ENCODE data around the gene KDM3B. TPM values are rescaled to one million over a fixed set of nuclear protein-coding genes. Genes with fewer than 3 reads are reported as not detected.
A peak's percentile ranks its signal among the peaks of the same experiment; 100 is the strongest.

The KDM3B gene
- total RNA-seq, 2 donors from 2014 or later, result 98.2 to 104 TPM

DNA sequence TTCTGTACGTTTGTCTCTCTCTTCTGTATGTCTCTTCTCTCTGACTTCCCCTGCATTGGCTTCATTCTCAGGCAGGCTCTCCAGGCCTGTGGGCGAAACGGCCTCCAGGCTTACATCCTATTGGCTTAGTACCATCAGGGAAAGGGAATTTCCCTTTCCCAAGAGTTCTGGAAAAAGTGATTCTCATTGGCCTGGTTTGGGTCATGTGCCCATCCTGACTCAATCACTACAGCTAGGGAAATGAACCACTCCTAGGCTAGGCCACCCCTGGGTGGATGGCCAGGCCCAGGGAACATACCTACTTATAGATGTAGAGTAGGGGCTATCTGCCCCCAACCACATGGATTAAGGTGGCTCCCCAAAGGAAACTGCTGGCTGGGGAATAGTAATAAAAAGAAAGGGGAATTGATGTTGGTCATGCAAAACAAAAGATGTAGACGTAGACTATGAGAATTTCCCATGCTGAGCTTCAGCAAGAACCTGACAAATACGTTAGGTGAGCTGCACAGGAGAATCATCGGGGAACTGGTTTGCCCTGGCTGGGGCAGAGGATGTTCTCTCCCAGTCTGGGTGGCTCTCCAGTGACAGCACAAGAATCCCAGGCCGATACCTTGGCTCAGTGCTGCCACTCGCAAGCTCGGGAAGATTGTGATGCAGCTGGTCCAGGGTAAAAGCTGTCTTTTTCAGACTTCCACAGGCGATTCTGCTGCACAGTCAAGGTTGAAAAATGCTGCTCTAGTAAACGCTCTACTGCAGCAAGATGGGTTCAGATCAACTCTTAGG lies 109.0 kb downstream of the KDM3B start:
- peaks cover 10% of the 10 kb centered on the region for H3K27me3 ChIP-seq (ENCODE audit: control insufficient read depth, insufficient read depth, low read length, poor library complexity, severe bottlenecking)
- TF ChIP-seq, protein P1, sequence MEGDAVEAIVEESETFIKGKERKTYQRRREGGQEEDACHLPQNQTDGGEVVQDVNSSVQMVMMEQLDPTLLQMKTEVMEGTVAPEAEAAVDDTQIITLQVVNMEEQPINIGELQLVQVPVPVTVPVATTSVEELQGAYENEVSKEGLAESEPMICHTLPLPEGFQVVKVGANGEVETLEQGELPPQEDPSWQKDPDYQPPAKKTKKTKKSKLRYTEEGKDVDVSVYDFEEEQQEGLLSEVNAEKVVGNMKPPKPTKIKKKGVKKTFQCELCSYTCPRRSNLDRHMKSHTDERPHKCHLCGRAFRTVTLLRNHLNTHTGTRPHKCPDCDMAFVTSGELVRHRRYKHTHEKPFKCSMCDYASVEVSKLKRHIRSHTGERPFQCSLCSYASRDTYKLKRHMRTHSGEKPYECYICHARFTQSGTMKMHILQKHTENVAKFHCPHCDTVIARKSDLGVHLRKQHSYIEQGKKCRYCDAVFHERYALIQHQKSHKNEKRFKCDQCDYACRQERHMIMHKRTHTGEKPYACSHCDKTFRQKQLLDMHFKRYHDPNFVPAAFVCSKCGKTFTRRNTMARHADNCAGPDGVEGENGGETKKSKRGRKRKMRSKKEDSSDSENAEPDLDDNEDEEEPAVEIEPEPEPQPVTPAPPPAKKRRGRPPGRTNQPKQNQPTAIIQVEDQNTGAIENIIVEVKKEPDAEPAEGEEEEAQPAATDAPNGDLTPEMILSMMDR (conservative IDR thresholded peaks at IDR 0.05), result no peak
- H3K27me3 Mint-ChIP-seq (ENCODE audit: insufficient read depth), result peaks cover 7% of the 10 kb centered on the region
- H3K4me3 ChIP-seq (ENCODE audit: low read length), result no peak overlapping the region
- H3K27ac ChIP-seq (ENCODE audit: low read depth, low read length), result no peak overlapping the region
- H3K4me3 Mint-ChIP-seq, result no peak overlapping the region
- H3K9ac ChIP-seq (ENCODE audit: extremely low read depth, low read length, poor library complexity, severe bottlenecking), result no peak overlapping the region
- H3K36me3 Mint-ChIP-seq (ENCODE audit: low read depth), result no peaks in the 10 kb centered on the region
- peak; percentile 51 for DNase-seq
- no peaks in the 10 kb centered on the region for H3K9me3 Mint-ChIP-seq
- H3K27ac Mint-ChIP-seq, result no peak overlapping the region
- H3K4me1 ChIP-seq (ENCODE audit: control insufficient read depth, insufficient read depth, low read length), result peaks cover 6% of the 10 kb centered on the region
- H3K36me3 ChIP-seq (ENCODE audit: control insufficient read depth, insufficient read depth, low read length), result no peaks in the 10 kb centered on the region
- WGBS, 2 experiments (ENCODE audit: insufficient coverage in 1 of 2, insufficient read length in 1 of 2), result 89 to 94% methylated on average over 11 of the region's 11 CpGs
- H3K4me1 Mint-ChIP-seq, result peaks cover 12% of the 10 kb centered on the region
- no peaks in the 10 kb centered on the region for H3K9me3 ChIP-seq (ENCODE audit: control insufficient read depth, low read length)

DNA sequence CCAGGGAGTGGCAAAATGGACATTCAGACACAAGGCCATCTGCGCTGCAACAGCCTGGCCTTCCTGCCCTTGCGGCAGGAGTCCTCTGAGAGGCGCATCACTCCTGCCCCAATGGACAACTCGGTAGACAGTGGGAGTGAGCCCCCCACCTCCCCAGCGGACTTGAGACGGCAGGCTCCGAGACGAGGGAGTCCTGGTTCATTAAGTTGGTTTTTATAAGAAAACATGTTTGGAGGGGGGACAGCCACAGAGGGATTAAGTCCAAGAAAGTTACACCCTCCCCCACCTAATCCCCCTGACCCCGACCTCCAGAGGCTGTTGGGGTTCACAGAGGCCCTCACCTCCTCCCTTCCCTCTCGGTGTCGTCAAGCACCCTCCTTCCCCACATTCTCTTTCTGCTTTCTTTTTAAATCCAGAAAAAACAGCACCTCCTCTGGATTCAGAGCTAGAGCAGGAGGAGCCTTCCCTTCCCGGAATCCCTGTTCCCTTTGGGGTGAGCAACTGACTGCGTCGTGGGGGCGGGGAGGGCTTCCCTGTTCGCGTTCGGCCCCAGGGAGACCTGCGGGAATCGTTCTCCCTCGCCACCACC lies 111.0 kb downstream of the KDM3B start:
- WGBS, 2 experiments (ENCODE audit: insufficient coverage in 1 of 2, insufficient read length in 1 of 2), result 27 to 64% methylated on average over 3 to 19 of the region's 21 CpGs
- Mint-ChIP-seq H3K4me3 (peak overlapping the region; percentile 69), H3K27me3 (ENCODE audit: insufficient read depth) (peaks cover 21% of the 10 kb centered on the region), H3K36me3 (ENCODE audit: low read depth) (peaks cover 11% of the 10 kb centered on the region), H3K9me3 (no peaks in the 10 kb centered on the region), H3K4me1 (peaks cover 19% of the 10 kb centered on the region), H3K27ac (peak overlapping the region; percentile 92)
- Histone ChIP-seq H3K9ac (ENCODE audit: extremely low read depth, low read length, poor library complexity, severe bottlenecking) (peak overlapping the region; percentile 90), H3K9me3 (ENCODE audit: control insufficient read depth, low read length) (no peaks in the 10 kb centered on the region), H3K27me3 (ENCODE audit: control insufficient read depth, insufficient read depth, low read length, poor library complexity, severe bottlenecking) (peaks cover 12% of the 10 kb centered on the region), H3K4me3 (ENCODE audit: low read length) (peak overlapping the region; percentile 98), H3K36me3 (ENCODE audit: control insufficient read depth, insufficient read depth, low read length) (peaks cover 10% of the 10 kb centered on the region), H3K27ac (ENCODE audit: low read depth, low read length) (peak overlapping the region; percentile 80), H3K4me1 (ENCODE audit: control insufficient read depth, insufficient read depth, low read length) (peaks cover 7% of the 10 kb centered on the region)
- DNase-seq, result peak; percentile 65
- TF ChIP-seq, protein P1 (conservative IDR thresholded peaks at IDR 0.05), result no peak

DNA sequence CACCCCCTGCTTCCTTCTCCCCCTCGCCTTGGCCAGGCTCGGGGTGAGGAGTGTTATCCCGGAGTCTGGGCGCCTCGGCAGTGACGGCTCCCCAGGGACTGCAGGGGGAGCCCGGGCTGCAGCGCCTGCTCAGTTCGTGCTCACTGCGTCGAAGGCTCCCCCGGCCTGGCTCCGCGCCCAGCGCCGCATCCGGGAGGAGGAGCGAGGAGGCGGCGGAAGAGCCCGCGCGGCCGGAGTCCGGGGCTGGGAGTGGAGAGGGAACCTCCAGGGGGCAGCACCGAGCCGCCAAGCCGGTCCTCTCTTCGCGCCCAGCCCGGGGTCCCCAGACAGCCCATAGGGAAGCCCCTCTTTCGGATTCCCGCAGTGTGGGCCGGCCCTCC lies 111.5 kb downstream of the KDM3B start:
- Mint-ChIP-seq H3K9me3 (no peaks in the 10 kb centered on the region), H3K27me3 (ENCODE audit: insufficient read depth) (peaks cover 21% of the 10 kb centered on the region), H3K4me1 (peaks cover 19% of the 10 kb centered on the region), H3K27ac (peak overlapping the region; percentile 96), H3K4me3 (peak overlapping the region; percentile 69), H3K36me3 (ENCODE audit: low read depth) (peaks cover 11% of the 10 kb centered on the region)
- TF ChIP-seq, protein P1 (conservative IDR thresholded peaks at IDR 0.05), result peak; percentile 97
- Histone ChIP-seq H3K27ac (ENCODE audit: low read depth, low read length) (peak overlapping the region; percentile 96), H3K27me3 (ENCODE audit: control insufficient read depth, insufficient read depth, low read length, poor library complexity, severe bottlenecking) (peaks cover 12% of the 10 kb centered on the region), H3K4me1 (ENCODE audit: control insufficient read depth, insufficient read depth, low read length) (peaks cover 7% of the 10 kb centered on the region), H3K4me3 (ENCODE audit: low read length) (peak overlapping the region; percentile 98), H3K9me3 (ENCODE audit: control insufficient read depth, low read length) (no peaks in the 10 kb centered on the region), H3K36me3 (ENCODE audit: control insufficient read depth, insufficient read depth, low read length) (peaks cover 10% of the 10 kb centered on the region), H3K9ac (ENCODE audit: extremely low read depth, low read length, poor library complexity, severe bottlenecking) (peak overlapping the region; percentile 90)
- WGBS, 2 experiments (ENCODE audit: insufficient coverage in 1 of 2, insufficient read length in 1 of 2), result 0% methylated on average over 4 to 34 of the region's 34 CpGs
- peak; percentile 97 for DNase-seq

Data from endodermal cell (in vitro differentiated cells).